ENCODE results near the gene GRM8. TPM values are rescaled to one million over a fixed set of nuclear protein-coding genes. Genes with fewer than 3 reads are reported as not detected.

The GRM8 gene
- polyA plus RNA-seq, 2 of the 4 experiments (the other 2 are of a cell fraction), result 0.06 TPM; not detected in 1

DNA sequence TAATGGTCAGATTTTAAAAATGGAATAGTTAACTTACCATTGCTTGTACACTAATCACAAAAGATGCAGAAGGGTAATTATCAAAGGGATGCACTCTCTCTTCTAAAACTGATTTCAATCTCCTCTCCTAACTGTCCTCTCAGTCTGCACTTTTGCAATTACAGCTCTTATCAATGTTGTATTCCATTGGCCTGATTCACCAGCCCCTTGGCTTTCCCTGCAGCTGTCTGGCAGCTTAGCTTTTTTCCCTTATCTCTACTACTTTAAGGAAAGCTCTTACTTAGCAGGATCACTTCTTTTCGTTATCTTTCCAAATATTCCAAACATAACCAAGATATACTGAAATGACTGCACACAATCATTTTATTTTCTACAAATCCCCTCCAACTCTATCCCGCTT is 448.8 kb downstream of the GRM8 start:
- ChIA-PET POLR2A (no interaction called here), CTCF (interaction anchor here (0.8 to 3.7 kb wide), 6 partner anchors 11 to 711 kb away, joined by 3 to 11 read pairs (median 4); no protein-coding TSS in a partner anchor)
- H3K4me2 ChIP-seq, result no peak overlapping the region
- ATAC-seq (no peak), FAIRE-seq (no peak), DNase-seq (ENCODE audit: low read depth in 1 of 2, low spot score in 1 of 2) (no peak)
- H3K27ac ChIP-seq, result no peak overlapping the region
- TF ChIP-seq RNF2 (IDR thresholded peaks at IDR 0.05; ENCODE audit: borderline replicate concordance, low read depth) (no peak), RFX5 (IDR thresholded peaks at IDR 0.05) (no peak), ZSCAN20 (CRISPR knock-in tag; IDR thresholded peaks at IDR 0.05) (no peak), ESRRA (IDR thresholded peaks at IDR 0.05; ENCODE audit: borderline replicate concordance, low read length) (no peak), MYC (IDR thresholded peaks at IDR 0.05; ENCODE audit: borderline replicate concordance, low read length) (no peak)
- TF ChIP-seq, protein P1, sequence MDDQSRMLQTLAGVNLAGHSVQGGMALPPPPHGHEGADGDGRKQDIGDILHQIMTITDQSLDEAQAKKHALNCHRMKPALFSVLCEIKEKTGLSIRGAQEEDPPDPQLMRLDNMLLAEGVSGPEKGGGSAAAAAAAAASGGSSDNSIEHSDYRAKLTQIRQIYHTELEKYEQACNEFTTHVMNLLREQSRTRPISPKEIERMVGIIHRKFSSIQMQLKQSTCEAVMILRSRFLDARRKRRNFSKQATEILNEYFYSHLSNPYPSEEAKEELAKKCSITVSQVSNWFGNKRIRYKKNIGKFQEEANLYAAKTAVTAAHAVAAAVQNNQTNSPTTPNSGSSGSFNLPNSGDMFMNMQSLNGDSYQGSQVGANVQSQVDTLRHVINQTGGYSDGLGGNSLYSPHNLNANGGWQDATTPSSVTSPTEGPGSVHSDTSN (IDR thresholded peaks at IDR 0.05), result no peak
- TF ChIP-seq, protein P2, sequence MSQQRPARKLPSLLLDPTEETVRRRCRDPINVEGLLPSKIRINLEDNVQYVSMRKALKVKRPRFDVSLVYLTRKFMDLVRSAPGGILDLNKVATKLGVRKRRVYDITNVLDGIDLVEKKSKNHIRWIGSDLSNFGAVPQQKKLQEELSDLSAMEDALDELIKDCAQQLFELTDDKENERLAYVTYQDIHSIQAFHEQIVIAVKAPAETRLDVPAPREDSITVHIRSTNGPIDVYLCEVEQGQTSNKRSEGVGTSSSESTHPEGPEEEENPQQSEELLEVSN (IDR thresholded peaks at IDR 0.05; ENCODE audit: borderline replicate concordance, low read depth), result no peak
- no peak overlapping the region for H3K4me3 ChIP-seq
- H3K4me1 ChIP-seq, result no peaks in the 10 kb centered on the region
- 4% methylated on average over 2 of the region's 2 CpGs for WGBS (ENCODE audit: missing lambda C conversion rate)
- H3K9me3 ChIP-seq, result no peaks in the 10 kb centered on the region

DNA sequence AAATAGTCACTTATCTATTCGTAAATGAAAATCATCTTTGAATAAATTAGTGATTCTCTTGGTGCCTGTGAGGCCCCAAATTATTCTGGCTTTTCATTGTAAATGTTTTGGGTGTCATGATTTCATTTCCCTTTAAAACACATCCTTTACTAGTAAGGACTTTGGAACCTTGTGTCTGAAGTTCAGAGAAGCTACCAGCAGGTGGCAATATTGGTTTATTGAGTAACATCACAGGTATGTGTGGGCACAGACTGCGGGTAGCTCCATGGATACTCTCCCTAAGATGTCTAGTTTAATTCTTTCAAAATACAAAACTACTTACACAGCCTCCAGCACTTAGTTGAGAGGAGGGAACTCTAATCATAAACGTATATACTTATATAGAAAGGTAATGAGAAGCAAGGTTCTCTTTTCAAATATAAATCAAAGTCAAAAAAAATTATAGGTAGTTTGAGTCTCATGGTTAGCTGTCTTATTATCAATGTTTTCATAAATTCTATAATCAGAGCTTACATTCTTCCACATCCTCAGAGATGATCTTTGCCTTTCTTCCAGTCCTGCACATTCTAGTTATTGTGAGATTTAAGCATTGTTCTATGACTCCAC is 449.6 kb downstream of the GRM8 start:
- POLR2A ChIA-PET, result no interaction called here
- Histone ChIP-seq H3K4me3 (no peak overlapping the region), H3K4me1 (no peaks in the 10 kb centered on the region), H3K4me2 (no peak overlapping the region), H3K27ac (no peak overlapping the region), H3K9me3 (no peaks in the 10 kb centered on the region)
- 2% methylated on average over 3 of the region's 3 CpGs for WGBS (ENCODE audit: missing lambda C conversion rate)
- FAIRE-seq, result no peak
- CTCF ChIA-PET, result interaction anchor here (0.5 to 3.7 kb wide), 13 partner anchors 11 to 711 kb away, joined by 3 to 11 read pairs (median 3); no protein-coding TSS in a partner anchor
- peak; percentile 92 to 95; a peak in 5 of 6 replicates for ATAC-seq
- peak; percentile 22 to 71 for DNase-seq (ENCODE audit: low read depth in 1 of 2, low spot score in 1 of 2)
- TF ChIP-seq, protein P3, sequence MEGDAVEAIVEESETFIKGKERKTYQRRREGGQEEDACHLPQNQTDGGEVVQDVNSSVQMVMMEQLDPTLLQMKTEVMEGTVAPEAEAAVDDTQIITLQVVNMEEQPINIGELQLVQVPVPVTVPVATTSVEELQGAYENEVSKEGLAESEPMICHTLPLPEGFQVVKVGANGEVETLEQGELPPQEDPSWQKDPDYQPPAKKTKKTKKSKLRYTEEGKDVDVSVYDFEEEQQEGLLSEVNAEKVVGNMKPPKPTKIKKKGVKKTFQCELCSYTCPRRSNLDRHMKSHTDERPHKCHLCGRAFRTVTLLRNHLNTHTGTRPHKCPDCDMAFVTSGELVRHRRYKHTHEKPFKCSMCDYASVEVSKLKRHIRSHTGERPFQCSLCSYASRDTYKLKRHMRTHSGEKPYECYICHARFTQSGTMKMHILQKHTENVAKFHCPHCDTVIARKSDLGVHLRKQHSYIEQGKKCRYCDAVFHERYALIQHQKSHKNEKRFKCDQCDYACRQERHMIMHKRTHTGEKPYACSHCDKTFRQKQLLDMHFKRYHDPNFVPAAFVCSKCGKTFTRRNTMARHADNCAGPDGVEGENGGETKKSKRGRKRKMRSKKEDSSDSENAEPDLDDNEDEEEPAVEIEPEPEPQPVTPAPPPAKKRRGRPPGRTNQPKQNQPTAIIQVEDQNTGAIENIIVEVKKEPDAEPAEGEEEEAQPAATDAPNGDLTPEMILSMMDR (IDR thresholded peaks at IDR 0.05), result peak; percentile 64
- TF ChIP-seq RAD21 (conservative IDR thresholded peaks at IDR 0.05 in 1 of 2, IDR thresholded peaks at IDR 0.05 in 1 of 2) (peak; percentile 66 to 78), CEBPB (IDR thresholded peaks at IDR 0.05) (peak in 1 of 2 experiments; percentile 35; a peak in 1 of 4 replicates), BHLHE40 (IDR thresholded peaks at IDR 0.05; ENCODE audit: low read depth, low read length) (no peak), SMC3 (IDR thresholded peaks at IDR 0.05) (peak; percentile 53), RARB (CRISPR knock-in tag; IDR thresholded peaks at IDR 0.05) (no peak)

DNA sequence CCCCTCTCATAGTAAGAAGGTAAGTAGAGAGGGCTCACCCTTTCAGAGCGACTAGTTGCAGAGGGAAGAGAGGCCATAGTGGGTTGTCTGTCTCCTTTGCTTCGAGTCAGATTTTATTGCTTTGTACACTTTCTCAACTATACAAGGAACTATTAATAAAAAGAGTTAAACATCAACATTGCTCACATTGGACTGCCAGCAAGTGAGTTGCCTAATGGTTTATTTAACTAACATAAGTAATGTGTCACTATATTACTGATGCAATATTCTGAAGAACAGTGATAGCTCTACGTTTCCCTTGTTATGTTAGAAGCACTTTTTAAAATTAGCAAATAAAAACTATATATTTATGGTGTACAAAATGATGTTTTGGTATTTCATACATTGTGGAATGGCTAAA is 451.0 kb downstream of the GRM8 start:
- ATAC-seq (no peak), FAIRE-seq (no peak), DNase-seq (ENCODE audit: low read depth in 1 of 2, low spot score in 1 of 2) (no peak)
- Histone ChIP-seq H3K9me3 (no peaks in the 10 kb centered on the region), H3K4me2 (no peak overlapping the region), H3K27ac (no peak overlapping the region), H3K4me3 (no peak overlapping the region), H3K4me1 (no peaks in the 10 kb centered on the region)
- ChIA-PET POLR2A (no interaction called here), CTCF (interaction anchor here (3.7 kb wide), 1 partner anchor 713 kb away, joined by 11 read pairs; no protein-coding TSS in a partner anchor)
- TF ChIP-seq NFE2L2 (conservative IDR thresholded peaks at IDR 0.05; ENCODE audit: low read length) (no peak), RNF2 (IDR thresholded peaks at IDR 0.05; ENCODE audit: borderline replicate concordance, low read depth) (no peak), MYC (IDR thresholded peaks at IDR 0.05; ENCODE audit: borderline replicate concordance, low read length) (no peak), RFX5 (IDR thresholded peaks at IDR 0.05) (no peak), PHF8 (IDR thresholded peaks at IDR 0.05; ENCODE audit: borderline replicate concordance, low read depth) (no peak), BHLHE40 (IDR thresholded peaks at IDR 0.05; ENCODE audit: low read depth, low read length) (no peak), ZC3H11A (IDR thresholded peaks at IDR 0.05) (no peak), FOSL2 (IDR thresholded peaks at IDR 0.05) (no peak), FOSL2 (CRISPR knock-in tag; IDR thresholded peaks at IDR 0.05) (no peak), POLR2A (IDR thresholded peaks at IDR 0.05; ENCODE audit: low read length) (no peak), NR3C1 (IDR thresholded peaks at IDR 0.05) (no peak), KDM5A (IDR thresholded peaks at IDR 0.05) (no peak), NPAS2 (CRISPR knock-in tag; IDR thresholded peaks at IDR 0.05; ENCODE audit: borderline replicate concordance) (no peak), FOXS1 (CRISPR knock-in tag; IDR thresholded peaks at IDR 0.05) (no peak)
- TF ChIP-seq, protein P4, sequence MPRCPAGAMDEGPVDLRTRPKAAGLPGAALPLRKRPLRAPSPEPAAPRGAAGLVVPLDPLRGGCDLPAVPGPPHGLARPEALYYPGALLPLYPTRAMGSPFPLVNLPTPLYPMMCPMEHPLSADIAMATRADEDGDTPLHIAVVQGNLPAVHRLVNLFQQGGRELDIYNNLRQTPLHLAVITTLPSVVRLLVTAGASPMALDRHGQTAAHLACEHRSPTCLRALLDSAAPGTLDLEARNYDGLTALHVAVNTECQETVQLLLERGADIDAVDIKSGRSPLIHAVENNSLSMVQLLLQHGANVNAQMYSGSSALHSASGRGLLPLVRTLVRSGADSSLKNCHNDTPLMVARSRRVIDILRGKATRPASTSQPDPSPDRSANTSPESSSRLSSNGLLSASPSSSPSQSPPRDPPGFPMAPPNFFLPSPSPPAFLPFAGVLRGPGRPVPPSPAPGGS (IDR thresholded peaks at IDR 0.05), result no peak
- TF ChIP-seq, protein P5, sequence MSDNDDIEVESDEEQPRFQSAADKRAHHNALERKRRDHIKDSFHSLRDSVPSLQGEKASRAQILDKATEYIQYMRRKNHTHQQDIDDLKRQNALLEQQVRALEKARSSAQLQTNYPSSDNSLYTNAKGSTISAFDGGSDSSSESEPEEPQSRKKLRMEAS (IDR thresholded peaks at IDR 0.05), result no peak
- TF ChIP-seq, protein P6, sequence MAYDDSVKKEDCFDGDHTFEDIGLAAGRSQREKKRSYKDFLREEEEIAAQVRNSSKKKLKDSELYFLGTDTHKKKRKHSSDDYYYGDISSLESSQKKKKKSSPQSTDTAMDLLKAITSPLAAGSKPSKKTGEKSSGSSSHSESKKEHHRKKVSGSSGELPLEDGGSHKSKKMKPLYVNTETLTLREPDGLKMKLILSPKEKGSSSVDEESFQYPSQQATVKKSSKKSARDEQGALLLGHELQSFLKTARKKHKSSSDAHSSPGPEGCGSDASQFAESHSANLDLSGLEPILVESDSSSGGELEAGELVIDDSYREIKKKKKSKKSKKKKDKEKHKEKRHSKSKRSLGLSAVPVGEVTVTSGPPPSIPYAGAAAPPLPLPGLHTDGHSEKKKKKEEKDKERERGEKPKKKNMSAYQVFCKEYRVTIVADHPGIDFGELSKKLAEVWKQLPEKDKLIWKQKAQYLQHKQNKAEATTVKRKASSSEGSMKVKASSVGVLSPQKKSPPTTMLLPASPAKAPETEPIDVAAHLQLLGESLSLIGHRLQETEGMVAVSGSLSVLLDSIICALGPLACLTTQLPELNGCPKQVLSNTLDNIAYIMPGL (CRISPR knock-in tag; IDR thresholded peaks at IDR 0.05; ENCODE audit: borderline replicate concordance), result no peak
- WGBS (ENCODE audit: missing lambda C conversion rate), result 6% methylated on average over 3 of the region's 3 CpGs
